ENCODE data around the gene ADAMTS19. TPM values are rescaled to one million over a fixed set of nuclear protein-coding genes. Genes with fewer than 3 reads are reported as not detected.

The ADAMTS19 gene
- total RNA-seq, 1 donor from 2014 or later, result 14.8 TPM

GRCh38 chr5:129496864-129497595, 36.9 kb downstream of the ADAMTS19 start:
- TF ChIP-seq CTCF (IDR thresholded peaks at IDR 0.05; ENCODE audit: unreplicated experiment), result no peak
- H3K27ac Mint-ChIP-seq, result no peak overlapping the region
- no peak for DNase-seq (ENCODE audit: low spot score in 2 of 2, unreplicated experiment in 2 of 2)
- H3K36me3 Mint-ChIP-seq, result peaks cover 2% of the 10 kb centered on the region
- no peaks in the 10 kb centered on the region for H3K27me3 Mint-ChIP-seq (ENCODE audit: low read depth)
- H3K9me3 Mint-ChIP-seq, result peaks cover 6% of the 10 kb centered on the region
- H3K4me1 Mint-ChIP-seq, result peaks cover 13% of the 10 kb centered on the region
- no peak overlapping the region for H3K4me3 Mint-ChIP-seq

- no peak overlapping the region for H3K4me3 Mint-ChIP-seq
- H3K27me3 Mint-ChIP-seq (ENCODE audit: low read depth), result no peaks in the 10 kb centered on the region
- no peak overlapping the region for H3K27ac Mint-ChIP-seq
- DNase-seq (ENCODE audit: low spot score in 2 of 2, unreplicated experiment in 2 of 2), result no peak
- H3K9me3 Mint-ChIP-seq, result peaks cover 4% of the 10 kb centered on the region
- TF ChIP-seq CTCF (IDR thresholded peaks at IDR 0.05; ENCODE audit: unreplicated experiment), result no peak
- H3K36me3 Mint-ChIP-seq, result peaks cover 2% of the 10 kb centered on the region
- H3K4me1 Mint-ChIP-seq, result peaks cover 13% of the 10 kb centered on the region
These were observed 39.2 kb downstream of the ADAMTS19 start for GRCh38 chr5:129499208-129499852.

- Mint-ChIP-seq H3K27ac (no peak overlapping the region), H3K36me3 (no peaks in the 10 kb centered on the region), H3K27me3 (ENCODE audit: low read depth) (no peaks in the 10 kb centered on the region), H3K4me3 (no peak overlapping the region), H3K9me3 (no peaks in the 10 kb centered on the region), H3K4me1 (peaks cover 15% of the 10 kb centered on the region)
- no peak for TF ChIP-seq CTCF (IDR thresholded peaks at IDR 0.05; ENCODE audit: unreplicated experiment)
- no peak for DNase-seq (ENCODE audit: low spot score in 2 of 2, unreplicated experiment in 2 of 2)
These were observed 40.0 kb downstream of the ADAMTS19 start for GRCh38 chr5:129500101-129500500.

- no peaks in the 10 kb centered on the region for H3K36me3 Mint-ChIP-seq
- no peak for DNase-seq (ENCODE audit: low spot score in 2 of 2, unreplicated experiment in 2 of 2)
- H3K27me3 Mint-ChIP-seq (ENCODE audit: low read depth), result no peaks in the 10 kb centered on the region
- peaks cover 4% of the 10 kb centered on the region for H3K4me1 Mint-ChIP-seq
- no peak overlapping the region for H3K4me3 Mint-ChIP-seq
- no peak for TF ChIP-seq CTCF (IDR thresholded peaks at IDR 0.05; ENCODE audit: unreplicated experiment)
- no peak overlapping the region for H3K27ac Mint-ChIP-seq
- H3K9me3 Mint-ChIP-seq, result no peaks in the 10 kb centered on the region
These were observed 46.0 kb downstream of the ADAMTS19 start for GRCh38 chr5:129506086-129506485.

- peaks cover 4% of the 10 kb centered on the region for H3K4me1 Mint-ChIP-seq
- no peaks in the 10 kb centered on the region for H3K27me3 Mint-ChIP-seq (ENCODE audit: low read depth)
- no peak overlapping the region for H3K27ac Mint-ChIP-seq
- no peak for TF ChIP-seq CTCF (IDR thresholded peaks at IDR 0.05; ENCODE audit: unreplicated experiment)
- DNase-seq (ENCODE audit: low spot score in 2 of 2, unreplicated experiment in 2 of 2), result no peak
- peaks cover 4% of the 10 kb centered on the region for H3K9me3 Mint-ChIP-seq
- no peak overlapping the region for H3K4me3 Mint-ChIP-seq
- peaks cover 4% of the 10 kb centered on the region for H3K36me3 Mint-ChIP-seq
These were observed 46.9 kb downstream of the ADAMTS19 start for GRCh38 chr5:129506950-129507349.
